Colonic mucosa (tissue), 4 donors: ENCODE results near the gene ZNF212. TPM values are rescaled to one million over a fixed set of nuclear protein-coding genes. Genes with fewer than 3 reads are reported as not detected.

Experiments used
- DNase-seq: peaks from one replicate; pipeline ENCODE4 v3.0.0-alpha.2; 2020
- H3K27ac ChIP-seq: fragments of 200-600 bp; one replicate; pipeline ENCODE4 v1.8.0; 2021
- H3K27me3 ChIP-seq: fragments of 200-600 bp; one replicate; pipeline ENCODE4 v1.8.0; 2021
- H3K36me3 ChIP-seq: fragments of 200-600 bp; one replicate; pipeline ENCODE4 v1.8.0; 2021
- H3K4me1 ChIP-seq: fragments of 200-600 bp; one replicate; pipeline ENCODE4 v1.8.0; 2021; ENCODE audit warnings: mild to moderate bottlenecking
- H3K4me3 ChIP-seq: fragments of 200-600 bp; one replicate; pipeline ENCODE4 v1.8.0; 2021
- H3K9ac ChIP-seq, 2 donors: one replicate each; pipeline ENCODE4 v1.7.0; 2013; ENCODE audit warnings: control low read depth in 2 of 2, low read depth in 2 of 2, low read length in 2 of 2
- H3K9me3 ChIP-seq: fragments of 200-600 bp; one replicate; pipeline ENCODE4 v1.8.0; 2021
- CTCF ChIP-seq: fragments of 200-600 bp; IDR thresholded peaks from one replicate; pipeline ENCODE4 v1.8.0; 2022; ENCODE audit warnings: antibody characterized with exemption, mild to moderate bottlenecking
- intact Hi-C: fragments of 100-400 bp; cut with DNase I; formaldehyde crosslinking; loops from one replicate; pipeline ENCODE4 v1.14.1; 2022
- total RNA-seq, 2 donors: library from RNA; stranded (reverse); fragmentation: NEBNext Ultra II Directional in 1 of 2; extraction: Animal tissue kit (Norgen Biotek cat#: 25700) in 1 of 2; gene quantifications; one replicate each; pipeline ENCODE4 v1.2.1, GENCODE V29; 2021
- donor health status: healthy.
- donor health status: DM: no; HTN: no; CAD: no.
- donor health status: DM: no; HTN: no; CAD: no.

ZNF212 gene
- total RNA-seq, 2 donors from 2014 or later, result 9.8 to 10.4 TPM

- TF ChIP-seq CTCF, result no peak
- Histone ChIP-seq H3K36me3 (no peaks in the 10 kb centered on the region), H3K27ac (no peak overlapping the region), H3K27me3 (no peaks in the 10 kb centered on the region), H3K4me3 (no peak overlapping the region), H3K4me1 (no peaks in the 10 kb centered on the region), H3K9me3 (no peaks in the 10 kb centered on the region), H3K9ac (no peak overlapping the region)
- intact Hi-C loops, result no loop called here
- no peak for DNase-seq
Measured at GRCh38 chr7:149302222-149302621, 62.8 kb downstream of the ZNF212 start.

GRCh38 chr7:149302865-149303264 is 63.4 kb downstream of the ZNF212 start:
- no peak for TF ChIP-seq CTCF

GRCh38 chr7:149304006-149304405 is 64.6 kb downstream of the ZNF212 start:
- H3K36me3 ChIP-seq, result no peaks in the 10 kb centered on the region
- H3K27ac ChIP-seq, result no peak overlapping the region
- H3K4me1 ChIP-seq, result no peaks in the 10 kb centered on the region
- no peak overlapping the region for H3K9ac ChIP-seq
- H3K9me3 ChIP-seq, result no peaks in the 10 kb centered on the region
- no peaks in the 10 kb centered on the region for H3K27me3 ChIP-seq
- intact Hi-C loops, result no loop called here
- H3K4me3 ChIP-seq, result no peak overlapping the region
- TF ChIP-seq CTCF, result no peak
- DNase-seq, result no peak

More at GRCh38 chr7:149302865-149303264, 63.4 kb downstream of the ZNF212 start:
- H3K4me3 ChIP-seq, result no peak overlapping the region
- no peak for DNase-seq
- no peaks in the 10 kb centered on the region for H3K4me1 ChIP-seq
- no peaks in the 10 kb centered on the region for H3K36me3 ChIP-seq
- no peak overlapping the region for H3K9ac ChIP-seq
- no peak overlapping the region for H3K27ac ChIP-seq
- intact Hi-C loops, result no loop called here
- H3K9me3 ChIP-seq, result no peaks in the 10 kb centered on the region
- no peaks in the 10 kb centered on the region for H3K27me3 ChIP-seq

Other genes starting within 250 kb of the ZNF212 start
- 100 to 1,000 TPM; 218 to 485 TPM for gene PDIA4, start 211.1 kb upstream of the ZNF212 start, total RNA-seq
- 1 to 10 TPM; 4.8 to 5.4 TPM for gene ZNF786, start 148.9 kb upstream of the ZNF212 start, total RNA-seq
- 1 to 10 TPM in 1 of 2 donors, under 1 TPM in 1; 0.96 to 1.0 TPM for gene ZNF425, start 113.3 kb upstream of the ZNF212 start, total RNA-seq
- 10 to 100 TPM; 10.2 to 12.3 TPM for gene ZNF398, start 92.2 kb upstream of the ZNF212 start, total RNA-seq
- gene ZNF282, start 44.1 kb upstream of the ZNF212 start, total RNA-seq, result 10 to 100 TPM; 24.1 to 31.5 TPM
- 1 to 10 TPM; 5.5 to 8.9 TPM for gene ZNF783, start 22.5 kb downstream of the ZNF212 start, total RNA-seq
- 10 to 100 TPM in 1 of 2 donors, 1 to 10 TPM in 1; 9.5 to 13.1 TPM for gene ZNF777, start 221.4 kb downstream of the ZNF212 start, total RNA-seq